Breast epithelium (tissue), 3 donors: ENCODE measurements around the gene NRP1.

Source experiments
- POLR2AphosphoS5 ChIP-seq, 3 donors: sonication (generic); formaldehyde crosslinking; IDR thresholded peaks; one replicate each; pipeline ENCODE4 v1.6.1; 2017; ENCODE audit warnings: antibody characterized with exemption in 3 of 3
- TF ChIP-seq, protein P1 (sequence below), 3 donors: fragments of 450-650 bp; IDR thresholded peaks; one replicate each; pipeline ENCODE4 v1.5.1; 2016 to 2017; ENCODE audit warnings: antibody characterized with exemption in 3 of 3, mild to moderate bottlenecking in 3 of 3, moderate library complexity in 3 of 3

DNA sequence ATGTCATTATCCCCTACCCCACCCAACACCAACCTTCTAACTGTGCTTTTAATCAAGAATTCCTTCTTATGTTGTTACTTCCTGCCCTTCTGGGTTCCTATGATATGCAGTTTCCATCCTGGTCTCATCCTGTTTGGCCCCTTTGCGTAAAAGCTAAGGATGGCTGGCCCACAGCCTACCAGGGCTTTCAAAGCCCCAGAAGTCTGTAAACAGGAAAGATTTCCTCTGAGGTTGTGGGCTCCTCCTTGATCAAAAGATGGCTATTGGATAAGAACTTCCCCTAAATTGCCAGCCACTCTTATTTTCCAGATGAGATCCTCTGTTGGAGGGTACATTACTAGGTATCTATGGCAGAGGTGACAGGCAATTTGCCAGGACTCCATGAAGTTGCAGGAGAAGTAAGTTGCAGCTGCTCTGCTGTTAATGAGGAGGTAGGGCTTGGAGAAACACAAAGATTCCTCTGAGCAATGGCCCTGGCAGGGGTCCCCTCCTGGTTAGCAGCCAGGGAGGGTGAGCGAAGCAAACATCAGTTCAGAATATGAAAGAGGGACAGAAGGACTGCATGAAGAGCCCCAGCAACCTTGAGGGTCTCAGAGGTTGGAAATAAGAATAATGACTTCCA is 32.1 kb downstream of the NRP1 start:
- TF ChIP-seq, protein P1, sequence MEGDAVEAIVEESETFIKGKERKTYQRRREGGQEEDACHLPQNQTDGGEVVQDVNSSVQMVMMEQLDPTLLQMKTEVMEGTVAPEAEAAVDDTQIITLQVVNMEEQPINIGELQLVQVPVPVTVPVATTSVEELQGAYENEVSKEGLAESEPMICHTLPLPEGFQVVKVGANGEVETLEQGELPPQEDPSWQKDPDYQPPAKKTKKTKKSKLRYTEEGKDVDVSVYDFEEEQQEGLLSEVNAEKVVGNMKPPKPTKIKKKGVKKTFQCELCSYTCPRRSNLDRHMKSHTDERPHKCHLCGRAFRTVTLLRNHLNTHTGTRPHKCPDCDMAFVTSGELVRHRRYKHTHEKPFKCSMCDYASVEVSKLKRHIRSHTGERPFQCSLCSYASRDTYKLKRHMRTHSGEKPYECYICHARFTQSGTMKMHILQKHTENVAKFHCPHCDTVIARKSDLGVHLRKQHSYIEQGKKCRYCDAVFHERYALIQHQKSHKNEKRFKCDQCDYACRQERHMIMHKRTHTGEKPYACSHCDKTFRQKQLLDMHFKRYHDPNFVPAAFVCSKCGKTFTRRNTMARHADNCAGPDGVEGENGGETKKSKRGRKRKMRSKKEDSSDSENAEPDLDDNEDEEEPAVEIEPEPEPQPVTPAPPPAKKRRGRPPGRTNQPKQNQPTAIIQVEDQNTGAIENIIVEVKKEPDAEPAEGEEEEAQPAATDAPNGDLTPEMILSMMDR (IDR thresholded peaks at IDR 0.05), result no peak
- no peak for TF ChIP-seq POLR2AphosphoS5 (IDR thresholded peaks at IDR 0.05)
